NB4 (cell line): Measurements from ENCODE around the gene VWA5B1.

Source experiments
- DNase-seq: peaks from one replicate; pipeline ENCODE4 v3.0.0; 2010; ENCODE audit warnings: low read depth
- H3K4me3 ChIP-seq: one replicate; pipeline ENCODE4 v1.5.1; 2011; ENCODE audit warnings: mild to moderate bottlenecking, low read depth, low read length, moderate library complexity
- MYC ChIP-seq: IDR thresholded peaks from 2 replicates; pipeline ENCODE4 v1.6.1; 2011; ENCODE audit warnings: low read depth, low read length
- POLR2A ChIP-seq: IDR thresholded peaks from 2 replicates; pipeline ENCODE4 v1.6.1; 2011; ENCODE audit warnings: mild to moderate bottlenecking; ENCODE audit not compliant: insufficient read length; ENCODE audit errors: extremely low read depth
- TF ChIP-seq, protein P1 (sequence below): IDR thresholded peaks from one replicate; pipeline ENCODE4 v1.5.1; 2012; ENCODE audit warnings: low read depth, low read length
- TF ChIP-seq, protein P2 (sequence below): IDR thresholded peaks from 2 replicates; pipeline ENCODE4 v1.6.1; 2011; ENCODE audit warnings: low read depth, low read length

VWA5B1 gene

DNA sequence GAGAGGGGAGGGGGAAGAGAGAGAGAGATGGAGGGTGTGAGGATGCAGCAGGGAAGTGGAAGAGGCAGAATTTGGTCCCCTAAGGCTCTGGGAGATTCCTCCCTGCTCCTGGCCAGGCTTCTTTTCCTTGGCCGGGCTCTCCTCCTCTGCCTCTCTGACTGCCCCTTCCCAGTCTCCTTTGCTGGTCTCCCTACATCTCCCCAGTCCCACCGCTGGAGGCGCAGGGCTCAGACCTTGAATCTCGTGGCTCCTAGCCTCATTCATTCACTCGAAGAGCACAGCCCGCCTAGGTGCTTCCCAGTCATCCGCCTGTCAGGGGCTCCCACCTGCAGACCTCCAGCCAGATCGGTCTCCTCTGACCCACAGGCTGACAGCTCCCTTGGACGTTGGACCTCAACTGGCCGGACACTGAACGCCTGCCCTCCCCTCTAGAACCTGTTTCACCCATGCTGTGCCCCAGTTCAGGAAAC, 76.5 kb downstream of the VWA5B1 start:
- H3K4me3 ChIP-seq, result no peak overlapping the region
- TF ChIP-seq MYC (no peak), POLR2A (no peak)
- TF ChIP-seq, protein P1, sequence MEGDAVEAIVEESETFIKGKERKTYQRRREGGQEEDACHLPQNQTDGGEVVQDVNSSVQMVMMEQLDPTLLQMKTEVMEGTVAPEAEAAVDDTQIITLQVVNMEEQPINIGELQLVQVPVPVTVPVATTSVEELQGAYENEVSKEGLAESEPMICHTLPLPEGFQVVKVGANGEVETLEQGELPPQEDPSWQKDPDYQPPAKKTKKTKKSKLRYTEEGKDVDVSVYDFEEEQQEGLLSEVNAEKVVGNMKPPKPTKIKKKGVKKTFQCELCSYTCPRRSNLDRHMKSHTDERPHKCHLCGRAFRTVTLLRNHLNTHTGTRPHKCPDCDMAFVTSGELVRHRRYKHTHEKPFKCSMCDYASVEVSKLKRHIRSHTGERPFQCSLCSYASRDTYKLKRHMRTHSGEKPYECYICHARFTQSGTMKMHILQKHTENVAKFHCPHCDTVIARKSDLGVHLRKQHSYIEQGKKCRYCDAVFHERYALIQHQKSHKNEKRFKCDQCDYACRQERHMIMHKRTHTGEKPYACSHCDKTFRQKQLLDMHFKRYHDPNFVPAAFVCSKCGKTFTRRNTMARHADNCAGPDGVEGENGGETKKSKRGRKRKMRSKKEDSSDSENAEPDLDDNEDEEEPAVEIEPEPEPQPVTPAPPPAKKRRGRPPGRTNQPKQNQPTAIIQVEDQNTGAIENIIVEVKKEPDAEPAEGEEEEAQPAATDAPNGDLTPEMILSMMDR, result peak; percentile 35
- TF ChIP-seq, protein P2, sequence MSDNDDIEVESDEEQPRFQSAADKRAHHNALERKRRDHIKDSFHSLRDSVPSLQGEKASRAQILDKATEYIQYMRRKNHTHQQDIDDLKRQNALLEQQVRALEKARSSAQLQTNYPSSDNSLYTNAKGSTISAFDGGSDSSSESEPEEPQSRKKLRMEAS, result no peak
- no peak for DNase-seq

DNA sequence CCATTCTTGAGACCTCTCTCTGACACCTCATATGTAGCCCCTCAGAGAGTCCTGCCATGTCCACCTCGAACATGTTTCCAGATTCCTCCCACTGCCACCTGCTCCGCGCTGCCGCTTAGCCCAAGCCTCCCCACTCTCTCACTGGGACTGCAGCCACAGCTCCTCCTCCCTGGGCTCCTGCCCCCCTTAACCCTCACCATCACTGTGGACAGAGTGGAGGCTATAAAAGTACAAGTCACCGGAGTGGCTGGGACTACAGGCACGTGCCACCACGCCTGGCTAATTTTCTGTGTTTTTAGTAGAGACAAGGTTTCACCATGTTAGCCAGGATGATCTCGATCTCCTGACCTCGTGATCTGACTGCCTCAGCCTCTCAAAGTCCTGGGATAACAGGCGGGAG, 77.0 kb downstream of the VWA5B1 start:
- H3K4me3 ChIP-seq, result no peak overlapping the region
- no peak for DNase-seq
- no peak for TF ChIP-seq POLR2A
- TF ChIP-seq, protein P2, result no peak
- TF ChIP-seq MYC, result no peak
- TF ChIP-seq, protein P1, result no peak

DNA sequence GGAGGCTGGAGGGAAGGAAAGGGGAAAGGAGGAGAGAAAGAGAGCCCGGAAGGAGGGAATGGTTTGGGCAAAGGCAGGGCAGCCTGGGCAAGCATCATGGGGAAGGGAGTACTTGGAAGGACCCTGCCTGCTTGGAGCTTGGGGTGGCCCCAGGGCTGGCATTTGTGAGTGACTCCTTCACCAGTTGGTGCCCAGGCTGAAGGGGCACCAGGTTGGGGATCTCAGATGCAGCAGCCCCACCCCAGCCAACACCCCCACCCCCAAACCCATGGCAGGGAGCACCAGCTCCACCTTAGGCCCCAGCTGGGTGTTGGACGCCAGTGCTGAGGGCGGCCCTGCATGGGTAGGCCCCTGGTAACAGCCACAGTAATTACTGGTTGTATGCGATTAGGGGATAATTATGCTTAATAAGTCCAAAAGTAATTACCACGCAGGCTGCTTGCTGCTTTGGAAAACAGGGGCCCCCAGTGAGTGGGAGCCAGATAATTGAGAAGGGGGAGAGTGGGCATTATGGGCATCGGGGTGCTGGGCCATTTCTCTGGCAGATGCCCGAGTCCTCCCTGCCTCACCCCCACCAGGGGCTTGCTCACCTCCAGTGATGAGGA, 78.3 kb downstream of the VWA5B1 start:
- H3K4me3 ChIP-seq, result no peak overlapping the region
- DNase-seq, result no peak
- TF ChIP-seq, protein P1, result no peak
- TF ChIP-seq POLR2A (no peak), MYC (no peak)
- TF ChIP-seq, protein P2, result no peak

DNA sequence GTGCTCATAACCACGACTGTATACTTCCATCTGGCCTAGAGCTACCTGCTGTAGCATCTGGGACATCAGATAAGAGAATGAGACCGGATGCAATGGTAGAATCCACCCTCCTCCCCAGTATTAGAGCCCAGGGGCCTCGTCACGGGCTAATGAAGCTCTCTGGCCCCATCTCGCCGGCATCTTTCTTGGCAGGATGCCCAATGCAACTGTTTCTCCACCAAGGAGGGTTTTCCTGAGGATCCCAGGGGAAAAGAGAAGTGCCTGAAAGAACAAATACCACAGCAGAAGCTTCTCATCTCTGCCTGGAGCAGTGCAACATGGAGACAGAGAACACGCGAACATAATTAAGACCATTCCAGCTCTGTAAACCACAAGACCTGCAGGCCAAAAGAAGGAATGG, 80.0 kb downstream of the VWA5B1 start:
- no peak for DNase-seq
- TF ChIP-seq POLR2A, result no peak
- TF ChIP-seq, protein P2, result no peak

DNA sequence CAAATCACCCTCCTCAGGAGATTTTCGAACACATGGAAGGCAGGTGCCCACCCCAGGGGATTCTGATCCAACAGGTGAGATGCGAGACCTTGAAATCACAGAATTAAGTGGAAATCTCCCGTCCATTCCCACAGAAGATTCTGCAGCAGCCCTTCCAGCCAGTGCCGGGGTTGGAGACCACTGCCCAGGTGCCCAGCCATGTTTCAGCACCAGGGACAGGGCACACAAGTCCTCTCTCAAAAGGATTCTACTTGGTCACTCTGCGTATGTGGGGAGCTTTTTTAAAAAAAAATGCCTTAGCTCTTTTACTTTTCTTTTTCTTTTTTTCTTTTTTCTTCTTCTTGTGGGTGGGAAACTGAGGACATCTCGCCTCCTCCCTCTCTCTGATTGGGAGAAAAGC, 80.7 kb downstream of the VWA5B1 start:
- TF ChIP-seq, protein P2, result no peak
- TF ChIP-seq MYC, result no peak
- TF ChIP-seq, protein P1, result no peak
- DNase-seq, result peak; percentile 28
- H3K4me3 ChIP-seq, result no peak overlapping the region

More for the DNA sequence above, 80.0 kb downstream of the VWA5B1 start:
- no peak overlapping the region for H3K4me3 ChIP-seq

DNA sequence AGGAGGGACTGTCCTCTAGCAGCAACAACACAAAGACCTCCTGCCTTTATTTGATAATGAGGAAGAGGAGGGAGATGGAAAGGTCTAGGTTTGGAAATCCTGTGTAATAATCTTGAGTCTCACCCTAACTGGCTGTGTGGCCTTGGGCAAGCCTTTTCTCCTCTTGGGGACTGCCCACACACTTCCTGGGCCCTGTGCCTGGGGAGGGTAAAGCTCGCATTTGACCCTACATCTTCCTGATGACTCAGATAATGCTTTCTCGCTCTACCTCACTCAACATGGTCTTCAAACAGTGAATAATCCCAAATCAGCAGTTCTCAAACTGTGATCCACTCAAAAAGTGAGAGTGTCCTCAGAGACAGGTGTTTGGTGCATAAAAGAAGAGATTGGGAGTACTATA, 81.2 kb downstream of the VWA5B1 start:
- no peak for DNase-seq
- no peak overlapping the region for H3K4me3 ChIP-seq
- TF ChIP-seq, protein P2, result no peak
- no peak for TF ChIP-seq POLR2A
- TF ChIP-seq, protein P1, result no peak
- no peak for TF ChIP-seq MYC
